Measurements from ENCODE around the gene GREB1L. TPM values are rescaled to one million over a fixed set of nuclear protein-coding genes. Genes with fewer than 3 reads are reported as not detected.

GREB1L gene
- total RNA-seq, 1 experiment from 2014 or later = 0.26 TPM

- ChIA-PET POLR2A (no interaction called here), CTCF (no interaction called here)
- H3K27me3 Mint-ChIP-seq (ENCODE audit: low read depth) = peaks cover 2% of the 10 kb centered on the region
- no peaks in the 10 kb centered on the region for H3K9me3 Mint-ChIP-seq
- ATAC-seq = no peak
- no peak overlapping the region for H3K27ac Mint-ChIP-seq
- no peak overlapping the region for H3K4me3 Mint-ChIP-seq
- no peak for DNase-seq (ENCODE audit: low spot score)
- TF ChIP-seq E2F4 (CRISPR knock-in tag; IDR thresholded peaks at IDR 0.05; ENCODE audit: borderline replicate concordance, low read depth) = no peak
- no peak for TF ChIP-seq SMAD4 (CRISPR knock-in tag; IDR thresholded peaks at IDR 0.05)
- no peak for TF ChIP-seq E2F5 (CRISPR knock-in tag; IDR thresholded peaks at IDR 0.05)
- no peaks in the 10 kb centered on the region for H3K36me3 Mint-ChIP-seq
- H3K4me1 Mint-ChIP-seq = peaks cover 3% of the 10 kb centered on the region; the same call in 1 of the 2 replicates
Measured at GRCh38 chr18:21463718-21464117, 221.7 kb downstream of the GREB1L start.

GRCh38 chr18:21468514-21469164, 226.6 kb downstream of the GREB1L start:
- Mint-ChIP-seq H3K9me3 (peaks cover 7% of the 10 kb centered on the region), H3K36me3 (peaks cover 2% of the 10 kb centered on the region; the same call in 1 of the 2 replicates), H3K4me3 (no peak overlapping the region), H3K27ac (no peak overlapping the region), H3K4me1 (0 out of 2 replicates have a peak, but pooled peaks cover 2% of the 10 kb centered on the region), H3K27me3 (ENCODE audit: low read depth) (peaks cover 2% of the 10 kb centered on the region)
- no peak for DNase-seq (ENCODE audit: low spot score)
- TF ChIP-seq FOXK1 (CRISPR knock-in tag; IDR thresholded peaks at IDR 0.05) (no peak), HMGA2 (CRISPR knock-in tag; IDR thresholded peaks at IDR 0.05) (no peak), ETV6 (CRISPR knock-in tag; IDR thresholded peaks at IDR 0.05) (no peak), ZNF425 (CRISPR knock-in tag; conservative IDR thresholded peaks at IDR 0.05) (no peak), ELF4 (CRISPR knock-in tag; IDR thresholded peaks at IDR 0.05; ENCODE audit: low read depth) (no peak), AR (CRISPR knock-in tag; IDR thresholded peaks at IDR 0.05) (no peak), RELA (CRISPR knock-in tag; IDR thresholded peaks at IDR 0.05; ENCODE audit: borderline replicate concordance) (no peak)
- no peak for ATAC-seq
- ChIA-PET POLR2A (no interaction called here), CTCF (interaction anchor here (1.1 kb wide), 1 partner anchor 277 kb away, joined by 4 read pairs; no protein-coding TSS in a partner anchor)

GRCh38 chr18:21472741-21473140, 230.7 kb downstream of the GREB1L start:
- peaks cover 3% of the 10 kb centered on the region; the same call in 1 of the 2 replicates for H3K36me3 Mint-ChIP-seq
- peaks cover 2% of the 10 kb centered on the region for H3K27me3 Mint-ChIP-seq (ENCODE audit: low read depth)
- H3K9me3 Mint-ChIP-seq = peaks cover 20% of the 10 kb centered on the region
- H3K27ac Mint-ChIP-seq = no peak overlapping the region
- DNase-seq (ENCODE audit: low spot score) (no peak), ATAC-seq (no peak)
- 0 out of 2 replicates have a peak, but pooled peaks cover 2% of the 10 kb centered on the region for H3K4me1 Mint-ChIP-seq
- CTCF ChIA-PET = interaction anchor here (1.3 kb wide), 1 partner anchor 281 kb away, joined by 3 read pairs; no protein-coding TSS in a partner anchor
- H3K4me3 Mint-ChIP-seq = no peak overlapping the region
- TF ChIP-seq USF1 (CRISPR knock-in tag; IDR thresholded peaks at IDR 0.05) = no peak
- POLR2A ChIA-PET = no interaction called here

All from WTC11 (cell line).